Motor neuron (in vitro differentiated cells): Measurements from ENCODE around the gene TRMT6. TPM values are rescaled to one million over a fixed set of nuclear protein-coding genes. Genes with fewer than 3 reads are reported as not detected.
A peak's percentile ranks its signal among the peaks of the same experiment; 100 is the strongest.

Experiments used
- ATAC-seq, 8 experiments: fragments of 200-7000 bp; cut with Tn5 transposase; replicated peaks in 6 of 8; 2 replicates each; pipeline ENCODE4 v1.8.0; 2021; ENCODE audit warnings: mild to moderate bottlenecking in 8 of 8, moderate library complexity in 8 of 8
- H3K27ac ChIP-seq, 2 donors: fragments of 250-450 bp; sonication (Bioruptor Pico); 2 replicates each; pipeline ENCODE4 v1.9.0; 2021; ENCODE audit warnings: antibody characterized with exemption in 2 of 2, mild to moderate bottlenecking in 2 of 2, moderate library complexity in 1 of 2
- H3K4me1 ChIP-seq, 2 donors: fragments of 250-450 bp; sonication (Bioruptor Pico); replicated peaks in 1 of 2; 2 replicates each; pipeline ENCODE4 v1.6.1; 2021; ENCODE audit warnings: antibody characterized with exemption in 2 of 2, mild to moderate bottlenecking in 2 of 2, moderate library complexity in 1 of 2
- H3K4me3 ChIP-seq, 5 donors: fragments of 250-450 bp; sonication (Bioruptor Pico); 2 replicates each; pipeline ENCODE4 v1.9.0; 2021; ENCODE audit warnings: antibody characterized with exemption in 5 of 5, mild to moderate bottlenecking in 5 of 5, moderate library complexity in 4 of 5
- WGBS, 10 experiments: fragments of 450-650 bp; shearing (Covaris generic); methylation state at CpG; one replicate each; pipeline ENCODE4 v1.0.0; 2022; 5-methylcytosine and 5-hydroxymethylcytosine counted together
- in situ Hi-C, 9 experiments: fragments of 400-800 bp; cut with MboI; loops; one replicate each; pipeline ENCODE4 v1.15.0; 2021; ENCODE audit warnings: low sequenced_read_pairs in 9 of 9, low pct_unique_long_range_greater_than_20kb in 2 of 9; ENCODE audit not compliant: unreplicated experiment in 9 of 9
- total RNA-seq, 8 experiments: library from RNA; unstranded; fragments of 300-600 nt; gene quantifications; 2 replicates each; pipeline versions ENCODE4 v1.2.3 to v1.2.4, GENCODE V29; 2022

Gene TRMT6, protein sequence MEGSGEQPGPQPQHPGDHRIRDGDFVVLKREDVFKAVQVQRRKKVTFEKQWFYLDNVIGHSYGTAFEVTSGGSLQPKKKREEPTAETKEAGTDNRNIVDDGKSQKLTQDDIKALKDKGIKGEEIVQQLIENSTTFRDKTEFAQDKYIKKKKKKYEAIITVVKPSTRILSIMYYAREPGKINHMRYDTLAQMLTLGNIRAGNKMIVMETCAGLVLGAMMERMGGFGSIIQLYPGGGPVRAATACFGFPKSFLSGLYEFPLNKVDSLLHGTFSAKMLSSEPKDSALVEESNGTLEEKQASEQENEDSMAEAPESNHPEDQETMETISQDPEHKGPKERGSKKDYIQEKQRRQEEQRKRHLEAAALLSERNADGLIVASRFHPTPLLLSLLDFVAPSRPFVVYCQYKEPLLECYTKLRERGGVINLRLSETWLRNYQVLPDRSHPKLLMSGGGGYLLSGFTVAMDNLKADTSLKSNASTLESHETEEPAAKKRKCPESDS
- total RNA-seq = 10 to 100 TPM; 11.1 to 25.4 (median 18.6) TPM

DNA sequence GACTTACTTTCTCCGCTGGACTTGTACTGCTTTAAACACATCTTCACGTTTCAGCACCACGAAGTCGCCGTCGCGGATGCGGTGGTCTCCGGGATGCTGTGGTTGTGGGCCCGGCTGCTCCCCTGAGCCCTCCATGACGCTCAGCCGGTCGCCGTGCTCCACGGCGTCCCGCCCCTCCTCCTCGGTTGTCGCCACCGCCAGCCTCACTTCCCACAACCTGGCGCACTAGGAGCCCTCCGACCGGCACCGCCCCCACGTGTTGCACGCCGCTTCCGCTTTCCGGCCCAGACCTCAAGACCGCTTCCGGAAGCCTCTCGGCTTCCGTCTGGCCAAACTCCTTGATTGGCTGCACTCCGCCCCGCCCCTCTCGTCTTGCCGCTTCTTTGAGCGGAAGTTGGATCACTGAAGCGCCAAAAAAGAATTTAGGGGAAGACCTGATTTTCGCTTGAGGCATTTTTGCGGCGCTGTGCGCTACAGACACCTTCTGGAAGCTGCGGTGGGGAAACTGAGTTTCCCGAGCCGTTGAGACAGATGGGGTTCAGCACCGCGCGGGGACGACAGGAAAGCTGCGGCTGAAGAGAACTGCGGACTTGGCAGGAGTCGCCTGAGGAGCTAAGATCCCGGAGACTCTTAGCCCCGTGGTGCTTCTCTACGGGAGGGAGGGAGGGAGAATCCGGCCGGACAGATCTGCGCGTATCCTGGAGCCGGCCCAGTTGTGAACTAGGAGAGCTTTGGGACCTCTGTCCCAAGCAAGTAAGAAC lies at the start of gene TRMT6, which contains the start of gene MCM8:
Gene TRMT6 (minus strand): TSS at position 263 of the 761 bp plus-strand sequence. CDS start 128 bp downstream, at position 135.
Gene MCM8 (plus strand): TSS at position 382 of the 761 bp plus-strand sequence. CDS start 1,364 bp downstream, outside the sequence.
- Histone ChIP-seq H3K27ac (peak within 1 kb of the TSS; percentile 46 to 76), H3K4me3 (peak within 1 kb of the TSS; percentile 53 to 94 (median 76)), H3K4me1 (peaks cover 10 to 16% of the 10 kb centered on the region in 2 donors)
- ATAC-seq = peak; percentile 97 to 100 (median 100)
- WGBS, 10 experiments = 0 to 2% (median 0%) methylated on average over 2 to 21 of the region's 61 CpGs; no CpG with 5 or more reads in 4 of the 10 experiments
- in situ Hi-C loops = no loop called here

DNA sequence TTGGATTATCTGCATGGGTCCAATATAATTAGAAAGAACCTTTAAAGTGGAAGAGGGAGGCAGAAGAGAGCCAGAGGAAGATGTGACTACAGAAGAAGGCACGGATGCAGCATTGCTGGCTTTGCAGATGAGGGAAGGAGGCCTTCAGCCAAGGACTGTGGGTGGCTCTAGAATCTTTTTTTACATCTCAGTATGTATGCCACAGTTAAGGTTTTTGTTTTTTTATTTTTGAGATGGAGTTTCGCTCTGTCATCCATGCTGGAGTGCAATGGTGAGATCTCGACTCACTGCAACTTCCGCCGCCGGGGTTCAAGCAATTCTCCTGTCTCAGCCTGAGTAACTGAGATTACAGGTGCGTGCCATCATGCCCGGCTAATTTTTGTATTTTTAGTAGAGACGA lies 49.5 kb upstream of the TRMT6 start:
- WGBS, 10 experiments = 90 to 100% (median 96%) methylated on average over 2 to 8 of the region's 9 CpGs; no CpG with 5 or more reads in 4 of the 10 experiments
- Histone ChIP-seq H3K4me3 (no peak overlapping the region), H3K4me1 (peaks cover 0 to 4% of the 10 kb centered on the region in 2 donors), H3K27ac (no peak overlapping the region)
- ATAC-seq = no peak
- in situ Hi-C loops = no loop called here

DNA sequence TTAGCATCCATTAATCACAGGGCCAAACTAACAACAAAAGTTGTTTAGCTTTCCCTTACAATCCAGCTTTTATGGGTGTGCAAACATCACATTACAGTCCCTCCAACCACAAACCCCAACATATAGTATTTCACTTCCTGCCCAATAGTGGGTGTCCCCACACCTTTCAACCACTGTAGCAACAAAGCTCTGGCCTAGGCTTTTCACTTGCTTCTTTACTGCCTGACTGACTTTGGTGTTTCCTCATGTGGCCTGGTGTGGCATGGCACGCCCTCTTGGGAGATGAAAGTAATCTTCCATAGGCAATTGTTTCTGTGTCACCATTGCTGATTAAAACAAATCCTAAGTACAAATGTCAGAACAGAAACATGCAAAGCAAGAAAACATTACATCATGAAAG lies 46.4 kb upstream of the TRMT6 start:
- Histone ChIP-seq H3K27ac (no peak overlapping the region), H3K4me3 (no peak overlapping the region), H3K4me1 (no peaks in the 10 kb centered on the region)
- in situ Hi-C loops = no loop called here
- WGBS, 10 experiments = 30 to 100% (median 80%) methylated on average over 1 of the region's 1 CpG; no CpG with 5 or more reads in 5 of the 10 experiments
- no peak for ATAC-seq

DNA sequence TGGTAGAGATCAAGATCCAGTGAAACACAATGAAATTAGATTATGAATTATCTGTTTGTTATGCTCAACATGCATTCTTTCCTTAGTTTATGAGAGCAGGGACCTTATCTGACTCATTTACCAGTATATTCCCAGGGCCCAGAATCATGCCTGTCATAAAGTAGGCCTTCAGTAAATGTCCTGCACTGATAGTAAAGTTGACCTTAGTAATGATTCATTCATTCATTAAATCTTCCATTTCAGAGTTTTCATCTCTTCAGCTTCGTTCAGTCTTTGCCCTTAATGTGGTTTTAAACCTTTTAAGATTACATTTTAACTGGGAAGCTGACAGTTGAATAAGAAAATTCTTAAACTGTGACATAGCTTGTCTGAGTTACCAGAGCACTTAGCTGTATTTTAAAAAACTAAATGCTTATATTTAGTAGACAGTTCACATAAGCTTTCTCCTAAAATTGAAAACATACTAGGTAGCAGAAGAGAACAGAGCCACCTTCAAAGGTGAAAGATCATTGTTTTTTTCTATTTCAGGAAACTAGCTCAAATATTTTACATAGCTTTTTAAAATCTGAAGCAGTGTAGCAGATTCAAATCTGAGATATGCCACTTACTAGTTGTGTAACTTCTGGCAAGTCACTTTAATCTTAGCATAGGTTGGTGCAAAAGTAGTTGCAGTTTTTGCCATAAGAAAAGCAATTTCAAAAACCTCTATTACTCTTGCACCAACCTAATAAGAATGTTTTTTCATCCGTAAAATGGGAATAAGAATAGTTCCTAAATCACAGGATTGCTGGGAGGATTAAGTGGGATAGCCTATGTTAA lies 41.5 kb upstream of the TRMT6 start:
- 46 to 100% (median 85%) methylated on average over 1 to 2 of the region's 2 CpGs for WGBS, 10 experiments
- H3K4me1 ChIP-seq = no peaks in the 10 kb centered on the region
- peak in 1 of 8 experiments; percentile 27 for ATAC-seq
- H3K27ac ChIP-seq = no peak overlapping the region
- no peak overlapping the region for H3K4me3 ChIP-seq
- in situ Hi-C loops = no loop called here

GRCh38 chr20:5990946-5991345 lies 40.6 kb upstream of the TRMT6 start:
- no peak for ATAC-seq
- WGBS, 10 experiments = 40 to 100% (median 100%) methylated on average over 1 to 3 of the region's 3 CpGs; no CpG with 5 or more reads in 2 of the 10 experiments
- in situ Hi-C loops = no loop called here

DNA sequence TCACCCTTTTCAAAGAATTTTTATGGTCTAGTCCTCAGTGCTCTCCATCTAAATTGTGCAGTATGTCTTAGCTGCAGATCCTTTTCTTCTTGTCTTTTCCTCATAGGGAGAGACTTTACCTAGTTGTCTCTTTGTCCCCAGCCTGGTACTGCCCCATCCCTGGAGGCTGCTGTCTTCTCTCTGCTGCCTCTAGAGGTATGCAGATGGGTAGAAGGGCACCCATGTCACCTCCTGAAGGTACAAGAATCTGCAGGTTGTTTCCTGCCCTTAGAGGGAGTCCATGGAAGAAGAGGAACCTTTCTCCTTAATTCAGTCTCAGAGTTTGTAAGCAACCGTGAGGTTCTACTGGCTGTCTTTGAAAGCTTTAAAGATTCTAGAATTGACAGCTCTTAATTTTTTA lies 39.2 kb upstream of the TRMT6 start:
- ATAC-seq = no peak
- 67 to 100% (median 94%) methylated on average over 1 of the region's 1 CpG; no CpG with 5 or more reads in 4 of the 10 experiments for WGBS, 10 experiments
- H3K27ac ChIP-seq = no peak overlapping the region
- in situ Hi-C loops = no loop called here
- no peak overlapping the region for H3K4me3 ChIP-seq
- no peaks in the 10 kb centered on the region for H3K4me1 ChIP-seq

More at GRCh38 chr20:5990946-5991345, 40.6 kb upstream of the TRMT6 start:
- H3K4me1 ChIP-seq = no peaks in the 10 kb centered on the region
- H3K27ac ChIP-seq = no peak overlapping the region
- H3K4me3 ChIP-seq = no peak overlapping the region

DNA sequence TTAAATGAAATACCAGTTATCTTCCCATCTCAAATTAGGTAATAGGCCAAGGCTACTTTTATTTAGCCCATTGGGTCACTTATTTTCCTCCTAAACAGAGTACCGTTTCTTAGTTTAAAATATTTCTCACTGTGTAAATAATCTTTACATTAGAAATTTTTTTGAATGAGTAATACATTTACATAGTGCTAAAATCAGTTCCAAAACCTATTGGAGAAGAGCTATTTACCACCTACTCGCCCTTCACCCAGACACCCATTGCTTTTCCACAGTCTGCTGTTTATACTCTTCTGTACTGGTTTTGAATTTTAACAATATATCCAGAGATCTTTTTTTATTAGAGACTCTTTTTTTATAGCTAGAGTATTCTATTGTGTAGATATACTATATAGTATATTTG lies 37.0 kb upstream of the TRMT6 start:
- in situ Hi-C loops = no loop called here
- H3K4me3 ChIP-seq = no peak overlapping the region
- no peaks in the 10 kb centered on the region for H3K4me1 ChIP-seq
- no peak for ATAC-seq
- 50 to 100% (median 100%) methylated on average over 1 to 2 of the region's 2 CpGs for WGBS, 10 experiments
- H3K27ac ChIP-seq = no peak overlapping the region

- no peak overlapping the region for H3K27ac ChIP-seq
- no peaks in the 10 kb centered on the region for H3K4me1 ChIP-seq
- no peak for ATAC-seq
- 50 to 100% (median 75%) methylated on average over 1 to 5 of the region's 5 CpGs for WGBS, 10 experiments
- in situ Hi-C loops = no loop called here
- H3K4me3 ChIP-seq = no peak overlapping the region
Observed at GRCh38 chr20:5980720-5981538, 30.6 kb upstream of the TRMT6 start.

DNA sequence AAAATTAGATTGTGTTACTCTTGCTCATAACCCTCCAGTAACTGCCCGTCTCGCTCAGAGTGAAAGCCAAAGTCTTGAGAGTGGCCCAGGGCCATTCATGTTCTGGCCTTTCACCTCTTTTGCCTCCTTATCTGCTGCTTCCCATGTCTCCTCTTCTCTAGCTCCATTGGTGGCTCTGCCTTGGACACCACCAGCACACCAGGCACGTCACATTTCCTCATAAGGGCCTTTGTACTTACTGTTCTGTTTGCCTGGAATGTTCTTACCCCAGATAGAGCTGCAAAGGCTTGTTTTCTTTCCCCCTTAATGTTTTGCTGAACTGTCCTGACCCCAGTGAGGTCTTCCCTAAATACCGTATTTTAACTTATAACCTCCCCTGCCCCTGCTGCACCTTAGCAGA lies 29.5 kb upstream of the TRMT6 start:
- 92 to 100% (median 100%) methylated on average over 1 to 4 of the region's 4 CpGs for WGBS, 10 experiments

DNA sequence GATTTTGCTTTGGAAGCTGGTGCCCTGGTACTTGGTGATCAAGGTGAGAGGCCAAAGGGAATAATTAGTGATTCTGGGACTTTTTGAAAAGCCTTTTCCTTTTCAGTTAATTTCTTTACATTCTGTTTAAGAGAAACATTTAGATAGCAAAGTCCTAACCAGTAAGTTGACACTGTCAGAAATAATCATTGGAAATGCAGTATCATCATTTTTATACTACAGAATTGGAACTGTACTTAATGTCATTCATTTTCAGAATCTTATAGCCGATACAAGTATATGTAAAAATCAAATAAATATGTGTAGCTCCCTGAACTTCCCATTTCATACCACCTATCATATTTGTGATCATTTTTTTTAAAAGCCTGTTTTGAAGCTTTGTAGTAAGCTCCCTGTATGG lies 27.6 kb upstream of the TRMT6 start:
- ATAC-seq = no peak
- in situ Hi-C loops = no loop called here
- no peaks in the 10 kb centered on the region for H3K4me1 ChIP-seq
- WGBS, 10 experiments = 88 to 100% (median 100%) methylated on average over 1 of the region's 1 CpG; no CpG with 5 or more reads in 2 of the 10 experiments
- no peak overlapping the region for H3K4me3 ChIP-seq
- no peak overlapping the region for H3K27ac ChIP-seq

More for the DNA sequence above, 29.5 kb upstream of the TRMT6 start:
- Histone ChIP-seq H3K4me3 (no peak overlapping the region), H3K27ac (no peak overlapping the region), H3K4me1 (no peaks in the 10 kb centered on the region)
- no peak for ATAC-seq
- in situ Hi-C loops = no loop called here

GRCh38 chr20:5977223-5977622 lies 26.9 kb upstream of the TRMT6 start:
- WGBS, 10 experiments = 86 to 100% (median 100%) methylated on average over 1 to 2 of the region's 2 CpGs; no CpG with 5 or more reads in 3 of the 10 experiments
- Histone ChIP-seq H3K27ac (no peak overlapping the region), H3K4me1 (no peaks in the 10 kb centered on the region), H3K4me3 (no peak overlapping the region)
- in situ Hi-C loops = no loop called here
- ATAC-seq = no peak

DNA sequence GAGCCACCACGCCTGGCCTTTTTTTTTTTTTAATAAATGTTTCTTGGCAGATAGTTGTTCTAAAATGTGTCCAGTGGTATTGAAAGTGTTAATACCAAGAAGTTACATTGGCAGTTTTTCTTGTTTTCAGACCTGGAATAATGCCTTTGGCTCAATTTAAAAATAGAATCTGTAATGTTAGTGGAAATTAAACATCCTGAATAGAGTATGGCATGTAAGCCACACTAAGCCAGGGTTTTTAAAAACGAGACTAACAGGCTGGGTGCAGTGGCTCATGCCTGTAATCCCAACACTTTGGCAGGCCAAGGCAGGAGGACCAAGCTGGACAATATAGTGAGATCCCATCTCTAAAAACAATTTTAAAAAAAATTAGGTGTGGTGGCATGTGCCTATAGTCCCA lies 25.4 kb upstream of the TRMT6 start:
- H3K4me3 ChIP-seq = no peak overlapping the region
- no peaks in the 10 kb centered on the region for H3K4me1 ChIP-seq
- H3K27ac ChIP-seq = no peak overlapping the region
- in situ Hi-C loops = no loop called here
- WGBS, 10 experiments = 20 to 100% (median 86%) methylated on average over 1 to 2 of the region's 2 CpGs; no CpG with 5 or more reads in 1 of the 10 experiments
- ATAC-seq = no peak
